Fibroblast of lung (primary cell): ENCODE measurements around the gene NECTIN3. TPM values are rescaled to one million over a fixed set of nuclear protein-coding genes. Genes with fewer than 3 reads are reported as not detected.
A peak's percentile ranks its signal among the peaks of the same experiment; 100 is the strongest.

Experiments used
- DNase-seq, 2 donors: peaks; one replicate each; pipeline versions ENCODE4 v3.0.0 to v3.0.0-alpha.2; 2010; ENCODE audit warnings: low read depth in 2 of 2
- H2AFZ ChIP-seq: 2 replicates; pipeline ENCODE4 v1.5.1; 2012; ENCODE audit warnings: low read length, control low read depth, inconsistent platforms
- H3K27ac ChIP-seq: 2 replicates; pipeline ENCODE4 v1.5.1; 2011; ENCODE audit warnings: low read length, control low read depth; ENCODE audit not compliant: insufficient read depth
- H3K27me3 ChIP-seq: 2 replicates; pipeline ENCODE4 v1.5.1; 2011; ENCODE audit warnings: mild to moderate bottlenecking, low read length; ENCODE audit not compliant: control insufficient read depth, insufficient read depth
- H3K36me3 ChIP-seq: 2 replicates; pipeline ENCODE4 v1.5.1; 2011; ENCODE audit warnings: low read length; ENCODE audit not compliant: control insufficient read depth, insufficient read depth
- H3K4me1 ChIP-seq: 2 replicates; pipeline ENCODE4 v1.5.1; 2011; ENCODE audit warnings: low read length; ENCODE audit not compliant: control insufficient read depth, insufficient read depth; ENCODE audit errors: extremely low read depth
- H3K4me2 ChIP-seq: 2 replicates; pipeline ENCODE4 v1.5.1; 2011; ENCODE audit warnings: low read length, control low read depth; ENCODE audit not compliant: insufficient read depth; ENCODE audit errors: extremely low read depth
- H3K4me3 ChIP-seq, 4 experiments: fragments of 200-600 bp in 1 of 4; sonication (generic) in 1 of 4; replicated peaks in 1 of 4; 2 replicates each; pipeline ENCODE4 v1.5.1; 2011 to 2016; ENCODE audit warnings: low read length in 4 of 4, low read depth in 3 of 4, mild to moderate bottlenecking in 3 of 4, control low read depth in 2 of 4, inconsistent platforms in 1 of 4, mixed read lengths in 1 of 4; ENCODE audit not compliant: insufficient read depth in 1 of 4; ENCODE audit errors: control extremely low read depth in 1 of 4
- H3K79me2 ChIP-seq: 2 replicates; pipeline ENCODE4 v1.5.1; 2012; ENCODE audit warnings: mild to moderate bottlenecking, low read length, inconsistent platforms; ENCODE audit not compliant: control insufficient read depth, insufficient read depth
- H3K9ac ChIP-seq: 2 replicates; pipeline ENCODE4 v1.5.1; 2011; ENCODE audit warnings: mild to moderate bottlenecking, low read length, control low read depth; ENCODE audit not compliant: insufficient read depth
- H3K9me3 ChIP-seq: 2 replicates; pipeline ENCODE4 v1.5.1; 2012; ENCODE audit warnings: low read depth, low read length; ENCODE audit not compliant: control insufficient read depth, insufficient read depth
- H4K20me1 ChIP-seq: 2 replicates; pipeline ENCODE4 v1.5.1; 2011; ENCODE audit warnings: low read length; ENCODE audit not compliant: control insufficient read depth, insufficient read depth; ENCODE audit errors: extremely low read depth
- EZH2 ChIP-seq: IDR thresholded peaks from 2 replicates; pipeline ENCODE4 v1.5.1; 2012; ENCODE audit warnings: low read length, control low read depth, mild to moderate bottlenecking; ENCODE audit errors: missing control alignments
- polyA plus RNA-seq, 2 donors: library from polyadenylated mRNA; depleted of rRNA in 1 of 2; stranded (reverse) in 1 of 2; unstranded in 1 of 2; fragments of >200 nt; gene quantifications; 2 replicates each; pipeline ENCODE4 v1.2.1, GENCODE V29; 2011 to 2012; ENCODE audit warnings: missing spikeins in 1 of 2
- total RNA-seq: library from RNA; depleted of rRNA; stranded (reverse); fragments of >200 nt; gene quantifications from 2 replicates; pipeline ENCODE4 v1.2.1, GENCODE V29; 2014
- TF ChIP-seq, protein P1 (sequence below), 2 donors: IDR thresholded peaks in 1 of 2; conservative IDR thresholded peaks in 1 of 2; 1 replicate in 1 of 2; 2 replicates in 1 of 2; pipeline ENCODE4 v1.5.1; 2011 to 2012; ENCODE audit warnings: low read length in 2 of 2, control low read depth in 1 of 2, inconsistent platforms in 1 of 2, low read depth in 1 of 2, mild to moderate bottlenecking in 1 of 2

The NECTIN3 gene
- total and polyA plus RNA-seq, 2 donors (not counting 1 experiment from before 2014, with no cell fraction given), result 46.9 to 58.1 TPM

DNA sequence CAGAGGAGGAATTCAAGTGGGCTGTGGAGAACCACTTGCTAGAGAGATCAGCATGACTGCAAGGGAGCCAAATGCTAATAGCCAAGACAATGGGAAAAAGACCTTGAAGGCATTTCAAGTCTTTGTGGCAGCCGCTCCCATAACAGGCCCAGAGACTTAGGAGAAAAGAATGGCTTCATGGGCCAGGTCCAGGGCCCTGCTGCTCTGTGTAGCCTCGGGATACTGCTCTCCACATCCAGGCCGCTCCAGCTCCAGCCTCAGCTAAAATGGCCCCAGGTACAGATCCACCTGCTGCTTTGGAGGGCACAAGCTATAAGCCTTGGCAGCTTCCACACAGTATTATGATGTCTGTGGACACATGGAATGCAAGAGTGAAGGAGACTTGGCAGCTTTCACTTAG, 157.7 kb downstream of the NECTIN3 start:
- no peak overlapping the region for H3K4me2 ChIP-seq
- H3K9ac ChIP-seq, result no peak overlapping the region
- H3K27ac ChIP-seq, result no peak overlapping the region
- H3K79me2 ChIP-seq, result no peaks in the 10 kb centered on the region
- no peak for DNase-seq
- no peak overlapping the region for H2AFZ ChIP-seq
- no peaks in the 10 kb centered on the region for H3K36me3 ChIP-seq
- no peaks in the 10 kb centered on the region for H3K9me3 ChIP-seq
- H3K27me3 ChIP-seq, result no peaks in the 10 kb centered on the region
- no peak overlapping the region for H3K4me3 ChIP-seq
- H3K4me1 ChIP-seq, result no peaks in the 10 kb centered on the region
- TF ChIP-seq EZH2, result no peak
- TF ChIP-seq, protein P1, sequence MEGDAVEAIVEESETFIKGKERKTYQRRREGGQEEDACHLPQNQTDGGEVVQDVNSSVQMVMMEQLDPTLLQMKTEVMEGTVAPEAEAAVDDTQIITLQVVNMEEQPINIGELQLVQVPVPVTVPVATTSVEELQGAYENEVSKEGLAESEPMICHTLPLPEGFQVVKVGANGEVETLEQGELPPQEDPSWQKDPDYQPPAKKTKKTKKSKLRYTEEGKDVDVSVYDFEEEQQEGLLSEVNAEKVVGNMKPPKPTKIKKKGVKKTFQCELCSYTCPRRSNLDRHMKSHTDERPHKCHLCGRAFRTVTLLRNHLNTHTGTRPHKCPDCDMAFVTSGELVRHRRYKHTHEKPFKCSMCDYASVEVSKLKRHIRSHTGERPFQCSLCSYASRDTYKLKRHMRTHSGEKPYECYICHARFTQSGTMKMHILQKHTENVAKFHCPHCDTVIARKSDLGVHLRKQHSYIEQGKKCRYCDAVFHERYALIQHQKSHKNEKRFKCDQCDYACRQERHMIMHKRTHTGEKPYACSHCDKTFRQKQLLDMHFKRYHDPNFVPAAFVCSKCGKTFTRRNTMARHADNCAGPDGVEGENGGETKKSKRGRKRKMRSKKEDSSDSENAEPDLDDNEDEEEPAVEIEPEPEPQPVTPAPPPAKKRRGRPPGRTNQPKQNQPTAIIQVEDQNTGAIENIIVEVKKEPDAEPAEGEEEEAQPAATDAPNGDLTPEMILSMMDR (conservative IDR thresholded peaks at IDR 0.05 in 1 of 2, IDR thresholded peaks at IDR 0.05 in 1 of 2; ENCODE audit: low read depth in 1 of 2, low read length in 2 of 2), result no peak
- no peaks in the 10 kb centered on the region for H4K20me1 ChIP-seq

DNA sequence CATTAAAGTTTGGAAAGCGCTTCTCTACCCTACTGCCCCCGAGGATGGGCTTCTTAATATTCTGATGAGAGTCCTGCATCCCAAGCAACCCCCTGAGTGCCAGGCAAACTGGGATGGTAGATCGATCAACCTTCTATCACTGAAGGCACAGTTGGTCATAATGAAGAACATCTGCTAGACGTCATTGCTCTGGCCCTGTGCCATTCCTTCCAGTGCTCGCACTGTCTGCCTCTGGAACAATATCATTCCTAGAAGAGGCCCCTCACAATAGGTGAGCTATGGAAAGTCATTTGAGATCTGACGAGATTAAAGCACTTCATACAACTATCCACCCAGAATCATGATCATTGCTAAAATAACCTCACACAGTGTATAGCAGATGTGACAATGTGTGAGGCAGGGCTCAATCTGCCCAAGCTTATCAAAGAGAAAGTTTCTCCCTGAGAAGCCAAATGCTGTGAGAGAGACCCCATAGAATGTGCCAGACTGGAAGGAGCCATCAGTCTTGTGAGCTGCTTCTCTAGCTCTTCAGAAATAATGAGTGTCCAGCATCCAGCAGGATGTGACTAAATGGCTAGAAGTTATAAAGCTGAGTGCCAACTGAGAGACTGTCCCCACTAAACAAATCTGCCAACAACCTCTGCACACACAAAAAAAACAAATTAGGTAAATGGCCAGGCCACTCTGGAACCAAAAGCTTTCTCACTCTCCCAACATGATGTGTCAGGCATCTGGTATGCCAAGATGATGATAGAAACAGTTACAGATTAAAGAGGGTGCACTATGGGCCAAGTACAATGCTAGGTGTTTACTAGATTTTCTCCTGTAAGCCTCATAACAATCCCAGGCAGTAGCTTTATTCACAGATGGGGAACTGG, 165.5 kb downstream of the NECTIN3 start:
- H2AFZ ChIP-seq, result no peak overlapping the region
- peaks cover 2% of the 10 kb centered on the region for H3K4me1 ChIP-seq
- TF ChIP-seq EZH2, result no peak
- TF ChIP-seq, protein P1 (conservative IDR thresholded peaks at IDR 0.05 in 1 of 2, IDR thresholded peaks at IDR 0.05 in 1 of 2; ENCODE audit: low read depth in 1 of 2, low read length in 2 of 2), result no peak
- no peaks in the 10 kb centered on the region for H3K36me3 ChIP-seq
- H3K4me3 ChIP-seq, result no peak overlapping the region
- H3K27me3 ChIP-seq, result no peaks in the 10 kb centered on the region
- H3K79me2 ChIP-seq, result no peaks in the 10 kb centered on the region
- no peak overlapping the region for H3K4me2 ChIP-seq
- H3K9me3 ChIP-seq, result no peaks in the 10 kb centered on the region
- DNase-seq, result peak; percentile 9 to 71
- no peak overlapping the region for H3K27ac ChIP-seq
- H4K20me1 ChIP-seq, result no peaks in the 10 kb centered on the region
- no peak overlapping the region for H3K9ac ChIP-seq

DNA sequence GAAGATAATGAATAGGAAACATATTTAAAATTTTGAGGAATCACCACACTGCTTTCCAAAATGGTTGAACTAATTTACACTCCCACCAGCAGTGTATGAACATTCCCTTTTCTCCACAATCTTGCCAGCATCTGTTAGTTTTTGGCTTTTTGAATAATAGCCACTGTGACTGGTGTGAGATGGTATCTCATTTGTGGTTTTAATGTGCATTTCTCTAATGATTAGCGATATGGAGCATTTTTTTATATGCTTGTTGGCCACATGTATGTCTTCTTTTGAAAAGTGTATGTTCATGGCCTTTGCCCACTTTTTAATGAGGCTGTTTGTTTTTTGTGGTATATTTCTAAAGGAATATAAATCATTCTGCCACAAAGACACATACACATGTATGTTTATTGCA, 166.3 kb downstream of the NECTIN3 start:
- Histone ChIP-seq H3K27ac (no peak overlapping the region), H3K79me2 (no peaks in the 10 kb centered on the region), H3K4me3 (no peak overlapping the region), H3K4me2 (no peak overlapping the region), H3K9ac (no peak overlapping the region), H2AFZ (no peak overlapping the region), H3K9me3 (no peaks in the 10 kb centered on the region), H3K4me1 (peaks cover 2% of the 10 kb centered on the region), H3K36me3 (no peaks in the 10 kb centered on the region), H3K27me3 (no peaks in the 10 kb centered on the region), H4K20me1 (no peaks in the 10 kb centered on the region)
- TF ChIP-seq, protein P1 (conservative IDR thresholded peaks at IDR 0.05 in 1 of 2, IDR thresholded peaks at IDR 0.05 in 1 of 2; ENCODE audit: low read depth in 1 of 2, low read length in 2 of 2), result no peak
- no peak for TF ChIP-seq EZH2
- DNase-seq, result peak in 1 of 2 donors; percentile 59
